GM15510 (cell line): Measurements from ENCODE around the gene FANCI.

ENCODE experiments used
- POLR2A ChIP-seq: IDR thresholded peaks from 3 replicates; pipeline ENCODE4 v1.6.1; 2011; ENCODE audit warnings: borderline replicate concordance; ENCODE audit not compliant: insufficient read length; ENCODE audit errors: extremely low read depth

Gene FANCI

DNA sequence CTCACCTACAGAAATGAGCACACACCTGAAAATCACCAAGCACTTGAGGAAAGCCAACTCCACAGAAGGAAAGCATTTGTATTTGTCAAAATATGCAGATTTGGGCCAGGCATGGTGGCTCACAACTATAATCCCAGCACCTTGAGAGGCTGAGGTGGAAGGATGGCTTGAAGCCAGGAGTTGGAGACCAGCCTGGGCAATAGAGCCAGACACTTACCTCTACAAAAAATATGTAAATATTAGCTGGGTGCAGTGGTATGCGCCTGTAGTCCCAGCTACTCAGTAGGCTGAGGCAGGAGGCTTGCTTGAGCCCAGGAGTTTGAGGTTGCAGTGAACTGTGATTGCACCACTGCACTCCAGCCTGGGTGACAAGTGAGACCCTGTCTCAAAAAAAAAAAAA is 34.7 kb upstream of the FANCI start:
- TF ChIP-seq POLR2A: no peak

GRCh38 chr15:89211678-89212170 is 32.1 kb upstream of the FANCI start:
- TF ChIP-seq POLR2A: no peak

DNA sequence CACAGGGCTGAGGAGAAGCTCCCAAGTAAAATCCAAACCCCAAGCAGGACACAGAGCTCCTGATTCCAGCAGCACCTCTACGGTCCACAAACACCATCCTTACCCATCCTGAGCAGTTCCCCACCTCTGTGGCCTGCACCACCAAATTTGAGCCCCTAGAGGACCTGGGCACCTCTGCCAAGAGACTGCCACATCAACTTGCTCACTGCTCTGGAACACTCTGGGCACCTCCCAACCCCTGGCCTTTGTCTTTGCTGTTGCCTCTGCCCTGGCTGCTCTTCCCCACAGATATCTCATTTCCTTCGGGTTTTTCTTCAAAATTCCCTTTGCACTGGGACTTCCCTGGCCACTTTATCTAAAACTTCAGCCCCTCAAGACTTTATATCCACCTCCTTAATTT is 28.2 kb upstream of the FANCI start:
- TF ChIP-seq POLR2A: no peak

- TF ChIP-seq POLR2A: no peak
Observed at GRCh38 chr15:89217031-89217430, 26.7 kb upstream of the FANCI start.

- TF ChIP-seq POLR2A: no peak
Observed at GRCh38 chr15:89217686-89218376, 25.9 kb upstream of the FANCI start.

GRCh38 chr15:89218531-89218930 is 25.2 kb upstream of the FANCI start:
- TF ChIP-seq POLR2A: no peak

- no peak for TF ChIP-seq POLR2A
Observed at GRCh38 chr15:89221543-89221942, 22.2 kb upstream of the FANCI start, which contains the start of gene RLBP1. Gene RLBP1 (minus strand): TSS chr15:89221579. CDS start chr15:89218975, 2,604 bp downstream.

DNA sequence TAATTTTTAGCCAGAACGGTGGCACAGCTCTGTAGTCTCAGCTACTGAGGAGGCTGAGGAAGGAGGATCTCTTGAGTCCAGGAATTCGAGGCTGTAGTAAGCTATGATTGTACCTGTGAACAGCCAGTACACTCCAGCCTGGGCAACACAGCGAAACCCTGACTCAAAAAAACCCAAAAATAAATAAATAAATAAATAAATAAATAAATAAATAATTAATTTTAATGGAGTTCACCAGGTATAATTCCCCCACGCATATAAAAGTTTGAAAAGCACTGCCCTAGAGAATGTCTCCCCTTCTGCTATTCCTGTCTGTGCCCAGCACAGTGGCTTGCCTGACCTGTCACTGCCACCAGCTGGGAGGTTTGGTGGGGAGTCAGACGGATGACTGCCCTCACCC is 18.2 kb upstream of the FANCI start:
- TF ChIP-seq POLR2A: no peak

DNA sequence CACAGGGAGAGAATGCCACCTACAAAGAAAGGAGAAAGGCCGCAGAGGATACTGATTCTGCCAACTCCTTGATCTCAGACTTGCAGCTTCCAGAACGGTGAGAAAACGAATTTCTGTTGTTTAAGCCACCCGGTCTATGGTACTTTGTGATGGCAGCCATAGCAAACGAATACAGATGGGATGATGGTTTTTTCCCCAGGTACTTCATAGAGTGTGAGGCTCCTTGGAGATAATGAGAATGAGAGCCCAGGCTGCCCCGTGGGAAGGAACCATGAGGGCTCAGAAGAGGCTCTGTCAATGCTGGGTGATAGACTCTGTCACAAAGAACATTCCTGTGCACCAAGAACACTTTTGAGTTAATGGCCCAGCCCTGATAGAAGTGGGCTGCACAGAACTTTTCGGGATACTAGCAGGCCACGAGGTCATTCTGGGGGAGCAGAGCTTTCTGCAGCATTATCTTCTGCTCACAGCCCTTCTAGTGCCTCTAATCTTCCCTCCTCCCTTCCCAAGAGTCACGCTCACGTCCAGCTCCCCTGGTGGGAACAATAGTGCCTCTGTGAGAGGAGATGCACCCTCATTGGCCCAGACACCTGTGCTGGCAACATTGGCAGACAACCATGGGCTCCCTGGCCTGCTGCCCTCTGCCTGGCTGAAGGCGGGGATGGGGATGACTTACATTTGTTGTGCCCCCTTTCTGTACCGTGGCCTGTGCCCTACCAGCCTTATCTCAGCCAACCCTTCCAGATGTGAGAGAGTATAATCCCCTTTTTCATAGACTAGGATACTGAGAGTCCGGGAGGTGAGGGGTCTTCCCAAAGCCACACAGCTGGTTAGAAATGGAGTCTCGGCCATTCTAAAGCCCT is 17.2 kb upstream of the FANCI start:
- TF ChIP-seq POLR2A: no peak

DNA sequence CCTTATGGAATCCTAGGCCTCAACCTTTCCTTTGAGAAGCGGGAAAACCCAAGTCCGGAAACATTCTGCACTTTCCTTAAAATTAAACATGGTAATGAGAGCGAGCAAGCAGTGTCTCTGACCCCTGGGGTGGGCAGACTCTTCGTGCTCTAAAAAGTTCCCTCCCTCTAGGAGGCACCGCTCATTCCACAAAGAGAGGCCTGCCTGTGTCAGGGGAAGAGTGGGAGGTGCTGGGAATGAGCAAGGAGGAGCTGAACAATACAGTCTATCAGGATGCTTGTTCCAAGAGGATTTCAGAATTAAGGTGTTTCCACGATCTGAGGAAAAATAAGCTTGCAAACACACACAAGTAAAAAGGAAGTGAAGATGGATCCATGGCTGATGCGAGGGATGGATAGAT is 16.4 kb upstream of the FANCI start:
- no peak for TF ChIP-seq POLR2A

DNA sequence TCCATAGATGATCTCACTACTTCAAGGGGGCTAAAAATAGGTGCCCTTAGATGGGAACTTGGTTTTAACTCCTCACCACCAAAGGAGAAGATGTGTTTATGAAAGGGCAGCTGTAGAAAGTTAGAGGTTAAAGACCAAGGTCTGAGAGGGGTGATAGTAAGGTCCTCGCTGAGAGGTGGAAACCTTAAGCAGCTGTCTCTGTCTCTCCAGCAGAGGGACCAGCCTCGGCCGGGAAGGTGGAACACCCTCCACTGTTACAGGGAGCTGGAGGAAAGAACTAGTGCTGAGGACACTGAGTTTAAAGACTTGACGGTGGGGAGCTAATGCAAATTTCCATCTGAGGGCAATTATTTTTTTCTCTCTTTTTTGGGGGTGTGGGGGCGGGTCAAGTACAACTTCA is 13.5 kb upstream of the FANCI start:
- TF ChIP-seq POLR2A: no peak

GRCh38 chr15:89231832-89232231 is 11.9 kb upstream of the FANCI start:
- no peak for TF ChIP-seq POLR2A

DNA sequence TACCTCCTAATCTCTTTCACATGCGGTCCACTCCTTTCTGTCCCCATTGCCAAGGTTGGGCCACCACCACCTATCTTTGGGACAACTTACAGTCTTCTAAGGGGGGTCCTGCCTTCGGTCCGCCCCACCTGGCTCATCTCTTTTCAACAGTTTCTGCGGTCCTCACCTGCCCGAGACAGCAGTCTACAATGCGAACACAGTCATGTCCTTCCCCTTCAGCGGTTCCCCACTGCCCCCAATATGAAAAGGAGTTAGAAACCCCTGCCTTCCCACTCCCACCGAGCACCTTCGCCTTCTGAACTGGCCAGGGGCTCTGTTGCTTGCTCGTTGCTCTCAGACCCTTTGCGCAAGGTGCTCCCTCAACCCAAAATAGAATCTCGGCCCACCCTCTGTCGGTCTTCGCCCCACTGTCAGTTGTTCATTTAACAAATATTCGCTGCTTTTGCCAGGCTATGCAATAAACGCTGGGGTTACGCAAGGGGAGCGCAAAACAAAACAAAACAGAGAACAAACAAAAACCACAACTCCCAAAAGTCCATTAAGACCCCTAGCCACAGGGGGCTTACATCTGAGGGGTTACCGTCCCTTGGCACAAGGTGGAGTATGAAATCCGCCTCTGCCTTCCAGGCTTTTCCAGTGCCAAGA is 611 bp upstream of the FANCI start:
- TF ChIP-seq POLR2A: no peak

GRCh38 chr15:89244574-89244903 is 760 bp downstream of the FANCI start:
- no peak for TF ChIP-seq POLR2A

- no peak for TF ChIP-seq POLR2A
Observed at GRCh38 chr15:89247446-89247845, 3.7 kb downstream of the FANCI start.
